HepG2 (cell line): ENCODE measurements around the gene CADM1. TPM values are rescaled to one million over a fixed set of nuclear protein-coding genes. Genes with fewer than 3 reads are reported as not detected.
A peak's percentile ranks its signal among the peaks of the same experiment; 100 is the strongest.

Source experiments
- ATAC-seq: fragments of 200-7000 bp; cut with Tn5 transposase; 3 replicates; pipeline ENCODE4 v1.9.1; 2020; ENCODE audit warnings: mild to moderate bottlenecking, moderate library complexity
- BruUV-seq: library from RNA; stranded (reverse); fragments of 400-500 nt; replicated peaks from 2 replicates; lab custom pipeline; 2021; lab: Mats Ljungman, UMichigan
- CTCF ChIA-PET: fragments of 300-600 bp; formaldehyde crosslinking; extraction: SDS; loops from one replicate; lab custom pipeline; 2021; ENCODE audit warnings: low total read pairs, inconsistent platforms, low intra/inter-chr PET ratio; lab: Yijun Ruan, JAX
- POLR2A ChIA-PET: fragments of 350-600 bp; sonication (Branson Sonifier 250); formaldehyde crosslinking; loops from one replicate; lab custom pipeline; 2020; ENCODE audit warnings: antibody characterized with exemption, inconsistent platforms; lab: Yijun Ruan, JAX
- DNase-seq: peaks from one replicate; pipeline ENCODE4 v3.0.0-alpha.2; 2015; ENCODE audit warnings: low spot score
- FAIRE-seq: peaks from 3 replicates; lab custom pipeline; 2011; peaks lifted over from hg19 to GRCh38; lab: Jason Lieb, UNC
- H2AFZ ChIP-seq: one replicate; pipeline ENCODE4 v1.6.1; 2011; ENCODE audit warnings: low read length, inconsistent platforms
- H3K27ac ChIP-seq: fragments of 300-600 bp; 3 replicates; pipeline ENCODE4 v1.8.0; 2011; ENCODE audit warnings: mixed run types, mild to moderate bottlenecking, mixed read lengths, low read length, inconsistent platforms; ENCODE audit not compliant: insufficient read depth; ENCODE audit errors: extremely low read length
- H3K27me3 ChIP-seq, 2 experiments: fragments of 200-600 bp in 1 of 2; 2 replicates in 1 of 2; 3 replicates in 1 of 2; pipeline versions ENCODE4 v1.6.0 to v1.8.0; 2011; ENCODE audit warnings: low read length in 2 of 2, mild to moderate bottlenecking in 2 of 2, moderate library complexity in 2 of 2, inconsistent platforms in 1 of 2; ENCODE audit not compliant: insufficient read depth in 2 of 2, control insufficient read depth in 1 of 2
- H3K36me3 ChIP-seq, 2 experiments: fragments of 200-600 bp in 1 of 2; replicated peaks in 1 of 2; 2 replicates in 1 of 2; 3 replicates in 1 of 2; pipeline versions ENCODE4 v1.5.1 to v1.8.0; 2011; ENCODE audit warnings: low read length in 2 of 2, inconsistent platforms in 1 of 2; ENCODE audit not compliant: insufficient read depth in 2 of 2, control insufficient read depth in 1 of 2
- H3K4me1 ChIP-seq: 2 replicates; pipeline ENCODE4 v1.5.1; 2012; ENCODE audit warnings: low read length, inconsistent platforms; ENCODE audit not compliant: insufficient read depth
- H3K4me2 ChIP-seq: 2 replicates; pipeline ENCODE4 v1.6.0; 2011; ENCODE audit warnings: low read depth, low read length, inconsistent platforms
- H3K4me3 ChIP-seq, 3 experiments: fragments of 200-600 bp in 1 of 3; sonication (generic), shearing (Covaris generic) in 1 of 3; replicated peaks in 1 of 3; 2 replicates each; pipeline ENCODE4 v1.5.1; 2011 to 2016; ENCODE audit warnings: low read length in 3 of 3, inconsistent platforms in 2 of 3, low read depth in 2 of 3, mild to moderate bottlenecking in 2 of 3, control low read depth in 1 of 3, mixed read lengths in 1 of 3; ENCODE audit not compliant: insufficient read depth in 1 of 3
- H3K79me2 ChIP-seq: one replicate; pipeline ENCODE4 v1.6.1; 2011; ENCODE audit warnings: low read length, inconsistent platforms; ENCODE audit not compliant: insufficient read depth
- H3K9ac ChIP-seq: 2 replicates; pipeline ENCODE4 v1.6.0; 2011; ENCODE audit warnings: mild to moderate bottlenecking, low read depth, low read length, inconsistent platforms; ENCODE audit not compliant: insufficient read depth
- H3K9me3 ChIP-seq: 2 replicates; pipeline ENCODE4 v1.5.1; 2012; ENCODE audit warnings: mild to moderate bottlenecking, low read length
- H4K20me1 ChIP-seq: 2 replicates; pipeline ENCODE4 v1.6.0; 2011; ENCODE audit warnings: inconsistent platforms, mild to moderate bottlenecking, low read length, moderate library complexity; ENCODE audit not compliant: insufficient read depth
- AGO2 ChIP-seq: fragments of 200-400 bp; formaldehyde crosslinking; optimal IDR thresholded peaks from 2 replicates; pipeline ENCODE3; 2017; ENCODE audit warnings: mild to moderate bottlenecking, low read depth, low read length, moderate library complexity
- CEBPB ChIP-seq: IDR thresholded peaks from 2 replicates; pipeline ENCODE4 v1.6.1; 2011; ENCODE audit warnings: low read depth, low read length, improper control_type of control experiment, borderline replicate concordance
- CEBPG ChIP-seq: IDR thresholded peaks from 2 replicates; pipeline ENCODE4 v1.6.1; 2016
- CENPT ChIP-seq: sonication (generic); formaldehyde crosslinking; IDR thresholded peaks from 2 replicates; pipeline ENCODE4 v1.8.0; 2022; ENCODE audit warnings: low read depth, mild to moderate bottlenecking, moderate library complexity, missing genetic modification reagents
- ETV5 ChIP-seq: IDR thresholded peaks from 2 replicates; pipeline ENCODE4 v1.6.1; 2018; ENCODE audit warnings: missing biosample characterization, missing genetic modification reagents, inconsistent platforms, borderline replicate concordance
- GATAD1 ChIP-seq: IDR thresholded peaks from 2 replicates; pipeline ENCODE4 v1.6.1; 2016; ENCODE audit warnings: missing genetic modification reagents, missing compliant biosample characterization
- JUN ChIP-seq: sonication (generic); formaldehyde crosslinking; IDR thresholded peaks from 2 replicates; pipeline ENCODE4 v1.4.0; 2020; ENCODE audit warnings: mild to moderate bottlenecking, missing genetic modification reagents
- KDM5B ChIP-seq: sonication (generic); formaldehyde crosslinking; IDR thresholded peaks from 2 replicates; pipeline ENCODE4 v1.4.0; 2020; ENCODE audit warnings: missing genetic modification reagents, mild to moderate bottlenecking, borderline replicate concordance
- MAF1 ChIP-seq: sonication (generic); formaldehyde crosslinking; IDR thresholded peaks from 2 replicates; pipeline ENCODE4 v1.5.0; 2020; ENCODE audit warnings: missing genetic modification reagents, borderline replicate concordance
- MATR3 ChIP-seq: sonication (generic); formaldehyde crosslinking; IDR thresholded peaks from 2 replicates; pipeline ENCODE4 v1.4.0; 2020; ENCODE audit warnings: missing genetic modification reagents
- RAD21 ChIP-seq: fragments of 450-650 bp; formaldehyde crosslinking; IDR thresholded peaks from 2 replicates; pipeline ENCODE4 v1.5.0; 2020; ENCODE audit warnings: mild to moderate bottlenecking
- SIX4 ChIP-seq: sonication (generic); formaldehyde crosslinking; IDR thresholded peaks from 2 replicates; pipeline ENCODE4 v1.4.0; 2020; ENCODE audit warnings: missing genetic modification reagents
- ZBTB38 ChIP-seq: sonication (generic); formaldehyde crosslinking; IDR thresholded peaks from 2 replicates; pipeline ENCODE4 v1.5.1; 2020; ENCODE audit warnings: mild to moderate bottlenecking, missing genetic modification reagents
- ZFX ChIP-seq: sonication (generic); formaldehyde crosslinking; IDR thresholded peaks from 2 replicates; pipeline ENCODE4 v1.4.0; 2020; ENCODE audit warnings: mild to moderate bottlenecking, low read depth, missing genetic modification reagents, moderate library complexity
- ZNF431 ChIP-seq: sonication (generic); formaldehyde crosslinking; IDR thresholded peaks from 2 replicates; pipeline ENCODE4 v1.9.0; 2022; ENCODE audit warnings: missing genetic modification reagents, low read depth, mild to moderate bottlenecking, borderline replicate concordance
- ZNF44 ChIP-seq: sonication (generic); formaldehyde crosslinking; IDR thresholded peaks from 2 replicates; pipeline ENCODE4 v1.5.1; 2020; ENCODE audit warnings: mild to moderate bottlenecking, missing genetic modification reagents
- ZNF501 ChIP-seq: sonication (generic); formaldehyde crosslinking; IDR thresholded peaks from 2 replicates; pipeline ENCODE4 v1.5.1; 2020; ENCODE audit warnings: mild to moderate bottlenecking, moderate library complexity, missing genetic modification reagents
- ZNF644 ChIP-seq: IDR thresholded peaks from 2 replicates; pipeline ENCODE4 v1.6.1; 2016; ENCODE audit warnings: low read depth
- ZSCAN21 ChIP-seq: sonication (generic); formaldehyde crosslinking; IDR thresholded peaks from 2 replicates; pipeline ENCODE4 v1.8.0; 2022; ENCODE audit warnings: mild to moderate bottlenecking, missing genetic modification reagents, moderate library complexity, borderline replicate concordance
- WGBS: methylation state at CpG from one replicate; pipeline ENCODE4 v1.1.6; 2017; ENCODE audit warnings: low lambda C conversion rate; 5-methylcytosine and 5-hydroxymethylcytosine counted together
- in situ Hi-C: cut with HindIII; loops from 2 replicates; pipeline ENCODE4 v1.10.0; 2017; ENCODE audit warnings: low pct_unique_long_range_greater_than_20kb; ENCODE audit not compliant: extremely low pct_ligation_motif_present
- intact Hi-C: fragments of 100-400 bp; cut with micrococcal nuclease; formaldehyde crosslinking; loops from one replicate; pipeline ENCODE4 v1.10.0; 2022; ENCODE audit not compliant: unreplicated experiment
- polyA plus RNA-seq, 8 experiments: library from polyadenylated mRNA; depleted of rRNA in 3 of 8; stranded (reverse) in 7 of 8; unstranded in 1 of 8; fragments of >200 nt; fragmentation: Illumina TruSeq in 4 of 8; extraction: Trizol in 4 of 8; gene quantifications; 2 replicates each; pipeline versions ENCODE4 v1.2.1 to v1.2.3, GENCODE V29; 2011 to 2016; ENCODE audit warnings: low read depth in 4 of 8, missing spikeins in 1 of 8, mixed read lengths in 1 of 8; ENCODE audit not compliant: insufficient read depth in 1 of 8
- total RNA-seq, 5 experiments: library from RNA; depleted of rRNA; stranded (reverse); fragments of >200 nt; fragmentation: Illumina TruSeq; extraction: Trizol; gene quantifications; 2 replicates each; pipeline ENCODE4 v1.2.3, GENCODE V29; 2016; ENCODE audit warnings: low read depth in 1 of 5

CADM1 gene
- total and polyA plus RNA-seq, 2 of the 13 experiments (the other 11 are each of a cell fraction or from before 2014, with no cell fraction given) = 71.3 to 122 TPM

- no peak overlapping the region for H3K4me3 ChIP-seq
- intact Hi-C loops (no loop called here), in situ Hi-C loops (no loop called here)
- peaks cover 3% of the 10 kb centered on the region for H3K79me2 ChIP-seq
- no TSS peak for BruUV-seq
- no peak for ATAC-seq
- H3K9ac ChIP-seq = no peak overlapping the region
- FAIRE-seq = no peak
- TF ChIP-seq RAD21 (CRISPR knock-in tag) = no peak
- TF ChIP-seq CEBPG = peak; percentile 27; the same call in 1 of the 2 replicates
- TF ChIP-seq ZNF644 (CRISPR knock-in tag) = no peak
- TF ChIP-seq CEBPB = peak; percentile 76
- no peak for TF ChIP-seq ZFX (CRISPR knock-in tag)
- no peak overlapping the region for H2AFZ ChIP-seq
- H3K27ac ChIP-seq = no peak overlapping the region
- no peak for DNase-seq
- no peaks in the 10 kb centered on the region for H3K36me3 ChIP-seq
- POLR2A ChIA-PET = no interaction called here
- 0 out of 2 replicates have a peak, but pooled peaks cover 4% of the 10 kb centered on the region for H3K4me1 ChIP-seq
- 97% methylated on average over 4 of the region's 4 CpGs for WGBS
- no peaks in the 10 kb centered on the region for H3K9me3 ChIP-seq
- CTCF ChIA-PET = no interaction called here
- no peaks in the 10 kb centered on the region for H3K27me3 ChIP-seq
- no peaks in the 10 kb centered on the region; the same call in 1 of the 2 replicates for H4K20me1 ChIP-seq
- H3K4me2 ChIP-seq = no peak overlapping the region
Measured at GRCh38 chr11:115322553-115323203, 181.5 kb downstream of the CADM1 start.

GRCh38 chr11:115321605-115322289, 182.5 kb downstream of the CADM1 start:
- Histone ChIP-seq H3K27me3 (no peaks in the 10 kb centered on the region), H3K4me1 (peaks cover 11% of the 10 kb centered on the region; the same call in 1 of the 2 replicates), H4K20me1 (no peaks in the 10 kb centered on the region; the same call in 1 of the 2 replicates), H3K9ac (no peak overlapping the region), H2AFZ (no peak overlapping the region)
- ATAC-seq = no peak
- 94% methylated on average over 6 of the region's 6 CpGs for WGBS
- BruUV-seq = no TSS peak
- no peak for TF ChIP-seq ZBTB38 (CRISPR knock-in tag)
- no peak for TF ChIP-seq MAF1 (CRISPR knock-in tag)
- no peak for TF ChIP-seq GATAD1 (CRISPR knock-in tag)
- TF ChIP-seq JUN = no peak
- no peak for TF ChIP-seq KDM5B (CRISPR knock-in tag)
- no peak for TF ChIP-seq ZNF44 (CRISPR knock-in tag)
- TF ChIP-seq MATR3 (CRISPR knock-in tag) = no peak
- TF ChIP-seq ZSCAN21 = no peak
- no peak for TF ChIP-seq ZNF501 (CRISPR knock-in tag)
- no peak for TF ChIP-seq CENPT (CRISPR knock-in tag)
- TF ChIP-seq ZNF431 (CRISPR knock-in tag) = no peak
- TF ChIP-seq ETV5 (CRISPR knock-in tag) = no peak
- TF ChIP-seq AGO2 = no peak
- no peak for TF ChIP-seq SIX4 (CRISPR knock-in tag)
- TF ChIP-seq, all 625 proteins: peak for 0
- no peak overlapping the region for H3K27ac ChIP-seq
- in situ Hi-C loops = no loop called here
- no peak overlapping the region for H3K4me2 ChIP-seq
- intact Hi-C loops = no loop called here
- H3K4me3 ChIP-seq = no peak overlapping the region
- DNase-seq (no peak), FAIRE-seq (no peak)
- CTCF ChIA-PET = no interaction called here
- no peaks in the 10 kb centered on the region for H3K9me3 ChIP-seq
- POLR2A ChIA-PET = no interaction called here
- H3K36me3 ChIP-seq = no peaks in the 10 kb centered on the region
- peaks cover 3% of the 10 kb centered on the region for H3K79me2 ChIP-seq
